Duodenal mucosa (tissue), 2 donors: ENCODE measurements around the gene G2E3.
"Not testable (repeated sequence)": the region's sequence is repeated elsewhere in the genome, so short reads cannot be mapped to it uniquely, and the experiment has no call there.

ENCODE experiments used
- H3K27ac ChIP-seq: one replicate; pipeline ENCODE4 v1.7.0; 2013; ENCODE audit warnings: low read depth, low read length
- H3K27me3 ChIP-seq, 2 donors: one replicate each; pipeline ENCODE4 v1.7.0; 2013; ENCODE audit warnings: low read length in 2 of 2, control low read depth in 1 of 2; ENCODE audit not compliant: insufficient read depth in 2 of 2, control insufficient read depth in 1 of 2
- H3K36me3 ChIP-seq, 2 donors: one replicate each; pipeline ENCODE4 v1.7.0; 2013; ENCODE audit warnings: low read length in 2 of 2, control low read depth in 1 of 2; ENCODE audit not compliant: insufficient read depth in 2 of 2, control insufficient read depth in 1 of 2
- H3K4me1 ChIP-seq, 2 donors: one replicate each; pipeline ENCODE4 v1.7.0; 2013; ENCODE audit warnings: low read length in 2 of 2, control low read depth in 1 of 2; ENCODE audit not compliant: insufficient read depth in 2 of 2, control insufficient read depth in 1 of 2
- H3K4me3 ChIP-seq, 2 donors: one replicate each; pipeline ENCODE4 v1.7.0; 2013; ENCODE audit warnings: low read length in 2 of 2, low read depth in 1 of 2
- H3K9ac ChIP-seq, 2 donors: one replicate each; pipeline ENCODE4 v1.7.0; 2013; ENCODE audit warnings: low read length in 2 of 2, low read depth in 1 of 2
- H3K9me3 ChIP-seq, 2 donors: one replicate each; pipeline ENCODE4 v1.7.0; 2013; ENCODE audit warnings: low read length in 2 of 2, control low read depth in 1 of 2; ENCODE audit not compliant: control insufficient read depth in 1 of 2

Gene G2E3

GRCh38 chr14:30528778-30529642 lies 29.9 kb upstream of the G2E3 start:
- no peak overlapping the region for H3K4me3 ChIP-seq
- H3K27ac ChIP-seq = no peak overlapping the region
- no peaks in the 10 kb centered on the region for H3K4me1 ChIP-seq
- no peaks in the 10 kb centered on the region for H3K36me3 ChIP-seq
- no peak overlapping the region for H3K9ac ChIP-seq
- H3K27me3 ChIP-seq = no peaks in the 10 kb centered on the region
- H3K9me3 ChIP-seq = no peaks in the 10 kb centered on the region

GRCh38 chr14:30532264-30532663 lies 26.7 kb upstream of the G2E3 start:
- Histone ChIP-seq H3K27me3 (no peaks in the 10 kb centered on the region), H3K9me3 (no peaks in the 10 kb centered on the region), H3K27ac (no peak overlapping the region), H3K9ac (no peak overlapping the region), H3K4me1 (no peaks in the 10 kb centered on the region), H3K4me3 (no peak overlapping the region), H3K36me3 (no peaks in the 10 kb centered on the region)

GRCh38 chr14:30533126-30533525 lies 25.8 kb upstream of the G2E3 start:
- H3K36me3 ChIP-seq = no peaks in the 10 kb centered on the region
- no peak overlapping the region for H3K27ac ChIP-seq
- no peaks in the 10 kb centered on the region for H3K9me3 ChIP-seq
- peaks cover 0 to 3% of the 10 kb centered on the region in 2 donors for H3K27me3 ChIP-seq
- no peaks in the 10 kb centered on the region for H3K4me1 ChIP-seq
- H3K9ac ChIP-seq = no peak overlapping the region
- no peak overlapping the region for H3K4me3 ChIP-seq

GRCh38 chr14:30541318-30541717 lies 17.6 kb upstream of the G2E3 start:
- Histone ChIP-seq H3K27me3 (peaks cover 0 to 3% of the 10 kb centered on the region in 2 donors), H3K4me1 (no peaks in the 10 kb centered on the region), H3K9ac (no peak overlapping the region), H3K36me3 (no peaks in the 10 kb centered on the region), H3K9me3 (no peaks in the 10 kb centered on the region), H3K4me3 (no peak overlapping the region), H3K27ac (no peak overlapping the region)

- H3K9me3 ChIP-seq, H3K9ac ChIP-seq, H3K27me3 ChIP-seq, H3K4me3 ChIP-seq, H3K27ac ChIP-seq, H3K36me3 ChIP-seq: not testable (repeated sequence)
- H3K4me1 ChIP-seq = peaks cover 0 to 17% of the 10 kb centered on the region in 2 donors
These were observed 12.2 kb upstream of the G2E3 start for GRCh38 chr14:30546735-30547134.

- Histone ChIP-seq H3K9me3 (no peaks in the 10 kb centered on the region), H3K27me3 (no peaks in the 10 kb centered on the region), H3K27ac (no peak overlapping the region), H3K9ac (no peak overlapping the region), H3K36me3 (no peaks in the 10 kb centered on the region), H3K4me3 (no peak overlapping the region), H3K4me1 (peaks cover 0 to 17% of the 10 kb centered on the region in 2 donors)
These were observed 11.4 kb upstream of the G2E3 start for GRCh38 chr14:30547388-30548048.

GRCh38 chr14:30550335-30550734 lies 8.6 kb upstream of the G2E3 start:
- H3K4me3 ChIP-seq = no peak overlapping the region
- H3K27me3 ChIP-seq = no peaks in the 10 kb centered on the region
- no peak overlapping the region for H3K27ac ChIP-seq
- no peak overlapping the region for H3K9ac ChIP-seq
- H3K9me3 ChIP-seq = no peaks in the 10 kb centered on the region
- no peaks in the 10 kb centered on the region for H3K36me3 ChIP-seq
- peaks cover 0 to 26% of the 10 kb centered on the region in 2 donors for H3K4me1 ChIP-seq

GRCh38 chr14:30551460-30551859 lies 7.5 kb upstream of the G2E3 start:
- H3K36me3 ChIP-seq = no peaks in the 10 kb centered on the region
- no peak overlapping the region for H3K9ac ChIP-seq
- no peaks in the 10 kb centered on the region for H3K27me3 ChIP-seq
- peaks cover 0 to 26% of the 10 kb centered on the region in 2 donors for H3K4me1 ChIP-seq
- H3K27ac ChIP-seq = no peak overlapping the region
- H3K4me3 ChIP-seq = no peak overlapping the region
- no peaks in the 10 kb centered on the region for H3K9me3 ChIP-seq

- Histone ChIP-seq H3K4me3 (no peak overlapping the region), H3K36me3 (no peaks in the 10 kb centered on the region), H3K27me3 (no peaks in the 10 kb centered on the region), H3K9ac (no peak overlapping the region), H3K27ac (no peak overlapping the region), H3K4me1 (peaks cover 5 to 26% of the 10 kb centered on the region in 2 donors), H3K9me3 (no peaks in the 10 kb centered on the region)
These were observed 5.5 kb upstream of the G2E3 start for GRCh38 chr14:30553311-30553989.

- Histone ChIP-seq H3K27ac (no peak overlapping the region), H3K9me3 (no peaks in the 10 kb centered on the region), H3K36me3 (no peaks in the 10 kb centered on the region), H3K4me3 (peak overlapping the region; percentile 84 to 97), H3K4me1 (peaks cover 16 to 22% of the 10 kb centered on the region in 2 donors), H3K27me3 (no peaks in the 10 kb centered on the region), H3K9ac (peak overlapping the region; percentile 79 to 96)
These were observed 640 bp upstream of the G2E3 start for GRCh38 chr14:30558362-30558674.
